ENCODE measurements around the gene MYLK4.

Gene MYLK4

DNA sequence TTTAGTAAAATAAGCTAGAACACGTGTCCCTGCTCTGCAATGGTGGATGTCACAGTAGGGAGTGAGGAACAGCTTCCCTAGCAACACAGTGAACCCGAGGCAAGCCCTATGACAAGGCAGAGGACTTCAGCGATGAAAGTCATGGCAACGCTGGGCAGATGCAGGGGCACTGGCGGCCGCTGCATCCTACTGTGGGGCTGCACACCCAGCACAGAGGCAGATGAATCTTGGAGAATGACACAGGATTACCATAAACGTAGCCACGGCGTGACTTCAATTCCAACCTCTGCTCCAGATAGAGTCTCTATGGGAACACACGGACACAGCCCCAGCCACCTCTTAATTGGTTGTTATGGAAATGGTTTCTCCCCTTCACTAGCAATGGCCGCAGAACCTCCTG lies 64.2 kb downstream of the MYLK4 start:
- TF ChIP-seq, protein P1, sequence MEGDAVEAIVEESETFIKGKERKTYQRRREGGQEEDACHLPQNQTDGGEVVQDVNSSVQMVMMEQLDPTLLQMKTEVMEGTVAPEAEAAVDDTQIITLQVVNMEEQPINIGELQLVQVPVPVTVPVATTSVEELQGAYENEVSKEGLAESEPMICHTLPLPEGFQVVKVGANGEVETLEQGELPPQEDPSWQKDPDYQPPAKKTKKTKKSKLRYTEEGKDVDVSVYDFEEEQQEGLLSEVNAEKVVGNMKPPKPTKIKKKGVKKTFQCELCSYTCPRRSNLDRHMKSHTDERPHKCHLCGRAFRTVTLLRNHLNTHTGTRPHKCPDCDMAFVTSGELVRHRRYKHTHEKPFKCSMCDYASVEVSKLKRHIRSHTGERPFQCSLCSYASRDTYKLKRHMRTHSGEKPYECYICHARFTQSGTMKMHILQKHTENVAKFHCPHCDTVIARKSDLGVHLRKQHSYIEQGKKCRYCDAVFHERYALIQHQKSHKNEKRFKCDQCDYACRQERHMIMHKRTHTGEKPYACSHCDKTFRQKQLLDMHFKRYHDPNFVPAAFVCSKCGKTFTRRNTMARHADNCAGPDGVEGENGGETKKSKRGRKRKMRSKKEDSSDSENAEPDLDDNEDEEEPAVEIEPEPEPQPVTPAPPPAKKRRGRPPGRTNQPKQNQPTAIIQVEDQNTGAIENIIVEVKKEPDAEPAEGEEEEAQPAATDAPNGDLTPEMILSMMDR (IDR thresholded peaks at IDR 0.05) = no peak

- TF ChIP-seq, protein P1 (IDR thresholded peaks at IDR 0.05) = no peak
Measured at GRCh38 chr6:2684766-2685754, 65.7 kb downstream of the MYLK4 start.

DNA sequence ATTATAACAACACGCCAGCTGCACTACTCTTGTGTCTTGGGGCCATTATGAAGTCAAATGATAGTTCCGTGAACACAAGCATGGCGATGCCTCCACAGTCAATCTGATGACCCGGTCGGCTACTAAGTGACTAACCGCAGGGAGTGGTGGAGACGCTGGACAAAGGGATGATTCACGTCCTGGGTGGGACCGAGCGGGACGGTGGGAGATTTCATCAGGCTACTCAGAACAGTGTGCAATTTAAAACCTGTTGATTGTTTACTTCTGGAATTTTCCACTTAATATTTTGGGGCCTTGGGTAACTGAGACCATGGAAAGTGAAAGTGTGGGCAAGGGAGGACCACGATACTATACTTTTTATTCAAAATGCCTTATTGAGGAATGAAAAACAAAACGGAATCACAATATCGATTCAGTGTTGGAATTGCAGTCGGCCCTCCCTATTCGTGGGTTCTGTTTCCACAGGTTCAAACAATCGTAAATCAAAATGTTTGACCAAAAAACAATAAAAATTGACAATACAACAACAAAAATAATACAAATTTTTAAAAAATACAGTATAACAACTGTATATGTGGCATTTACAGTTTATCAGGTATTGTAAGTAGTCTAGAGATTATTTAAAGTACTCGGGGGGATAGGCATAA lies 66.5 kb downstream of the MYLK4 start:
- TF ChIP-seq, protein P1 (IDR thresholded peaks at IDR 0.05) = no peak

GRCh38 chr6:2680264-2680922 lies 70.3 kb downstream of the MYLK4 start:
- TF ChIP-seq, protein P1 (IDR thresholded peaks at IDR 0.05) = no peak

DNA sequence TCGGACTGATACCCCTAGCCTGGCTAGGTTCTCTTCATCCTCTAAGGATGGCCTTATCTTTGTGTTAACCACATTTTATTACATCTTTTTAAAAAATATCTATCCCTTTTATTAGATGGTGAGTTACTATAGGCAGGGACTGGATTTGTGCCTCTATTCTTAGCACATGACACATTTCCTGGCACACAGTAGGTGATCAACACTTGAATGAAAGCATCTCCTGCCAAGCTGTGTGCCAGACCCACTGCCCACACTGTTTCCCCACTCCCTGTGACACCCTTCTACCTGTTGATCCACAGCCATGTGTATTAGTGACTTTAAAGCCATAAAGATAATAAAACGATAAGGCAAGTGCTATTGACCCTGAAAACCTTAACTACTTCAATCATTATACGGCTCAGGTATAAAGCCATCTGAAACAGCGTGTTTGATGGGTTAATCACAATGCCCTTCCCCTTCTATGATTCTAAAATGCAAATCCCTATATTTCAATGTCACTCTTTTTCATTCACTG lies 73.6 kb downstream of the MYLK4 start:
- TF ChIP-seq, protein P1 (IDR thresholded peaks at IDR 0.05) = no peak

- TF ChIP-seq, protein P1 (IDR thresholded peaks at IDR 0.05) = no peak
Measured at GRCh38 chr6:2676048-2676447, 74.7 kb downstream of the MYLK4 start.

- TF ChIP-seq, protein P1 (IDR thresholded peaks at IDR 0.05) = no peak
Measured at GRCh38 chr6:2674857-2675256, 75.9 kb downstream of the MYLK4 start.

Measured in LNCAP (cell line).